ENCODE data around the gene BEX3. TPM values are rescaled to one million over a fixed set of nuclear protein-coding genes. Genes with fewer than 3 reads are reported as not detected.

Gene BEX3
- polyA plus RNA-seq, 3 donors = 535 to 609 (median 591) TPM

GRCh38 chrX:103417933-103418332 lies 41.6 kb downstream of the BEX3 start:
- no peak for DNase-seq (ENCODE audit: low read depth in 3 of 3, low spot score in 2 of 3)

- DNase-seq (ENCODE audit: low read depth in 3 of 3, low spot score in 2 of 3) = no peak
These were observed 42.5 kb downstream of the BEX3 start for GRCh38 chrX:103418811-103419340.

- no peak for DNase-seq (ENCODE audit: low read depth in 3 of 3, low spot score in 2 of 3)
These were observed 47.8 kb downstream of the BEX3 start for GRCh38 chrX:103423955-103424638.

Other genes starting within 250 kb of the BEX3 start
- 100 to 1,000 TPM; 175 to 185 (median 175) TPM for gene BEX4, start 161.4 kb upstream of the BEX3 start, polyA plus RNA-seq (ENCODE audit: insufficient read length in 3 of 3)
- gene TCEAL8, start 121.4 kb upstream of the BEX3 start, polyA plus RNA-seq (ENCODE audit: insufficient read length in 3 of 3) = 100 to 1,000 TPM; 163 to 171 (median 164) TPM
- gene TCEAL5, start 99.8 kb upstream of the BEX3 start, polyA plus RNA-seq (ENCODE audit: insufficient read length in 3 of 3) = 10 to 100 TPM; 14.7 to 17.3 (median 17.0) TPM
- 10 to 100 TPM; 80.3 to 95.4 (median 92.9) TPM for gene BEX2, start 65.5 kb upstream of the BEX3 start, polyA plus RNA-seq (ENCODE audit: insufficient read length in 3 of 3)
- gene TCEAL7, start 46.3 kb upstream of the BEX3 start, polyA plus RNA-seq (ENCODE audit: insufficient read length in 3 of 3) = 10 to 100 TPM; 36.7 to 48.4 (median 42.0) TPM
- 100 to 1,000 TPM; 231 to 248 (median 239) TPM for gene TCEAL9, start 20.0 kb upstream of the BEX3 start, polyA plus RNA-seq (ENCODE audit: insufficient read length in 3 of 3)
- gene RAB40A, start 143.0 kb downstream of the BEX3 start, polyA plus RNA-seq (ENCODE audit: insufficient read length in 3 of 3) = 1 to 10 TPM; 2.1 to 3.0 (median 2.2) TPM
- 100 to 1,000 TPM; 192 to 231 (median 197) TPM for gene TCEAL4, start 209.0 kb downstream of the BEX3 start, polyA plus RNA-seq (ENCODE audit: insufficient read length in 3 of 3)
- gene TCEAL3, start 231.4 kb downstream of the BEX3 start, polyA plus RNA-seq (ENCODE audit: insufficient read length in 3 of 3) = 10 to 100 TPM; 35.3 to 41.6 (median 37.5) TPM

All from right renal cortex interstitium (tissue), 3 donors.